Renal cortex interstitium (tissue), 11 donors: ENCODE data around the gene PUS1. TPM values are rescaled to one million over a fixed set of nuclear protein-coding genes. Genes with fewer than 3 reads are reported as not detected.

Experiments used
- DNase-seq, 11 donors: peaks; one replicate each; pipeline ENCODE4 v3.0.0-alpha.2; 2013; ENCODE audit warnings: low read depth in 9 of 11, low spot score in 4 of 11; ENCODE audit errors: extremely low read depth in 1 of 11
- polyA plus RNA-seq, 3 donors: library from polyadenylated mRNA; unstranded; fragments of 120-200 nt; gene quantifications; one replicate each; pipeline ENCODE4 v1.2.1, GENCODE V29; 2013; ENCODE audit not compliant: insufficient read length in 3 of 3

Gene PUS1
- polyA plus RNA-seq, 3 donors: 13.9 to 22.7 (median 18.0) TPM

DNA sequence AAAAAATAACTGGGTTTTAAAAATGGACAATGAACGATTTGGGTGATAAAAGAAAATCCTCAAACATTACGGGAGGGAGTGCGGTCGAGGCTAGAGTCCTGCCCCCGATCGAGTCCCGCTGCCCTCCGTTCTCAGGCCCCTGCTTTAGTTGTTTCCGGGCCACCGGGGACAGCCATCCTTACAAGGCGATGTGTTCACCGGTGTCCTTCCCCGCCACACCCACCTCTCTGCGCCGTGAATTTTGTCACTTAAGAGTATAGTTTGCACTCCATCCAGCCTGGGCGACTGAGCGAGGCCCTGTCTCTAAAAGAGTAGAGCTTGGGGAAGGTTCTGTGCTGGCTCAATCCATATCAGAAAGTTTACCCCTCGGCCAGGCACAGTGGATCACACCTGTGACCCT lies 31.8 kb upstream of the PUS1 start:
- DNase-seq: no peak

DNA sequence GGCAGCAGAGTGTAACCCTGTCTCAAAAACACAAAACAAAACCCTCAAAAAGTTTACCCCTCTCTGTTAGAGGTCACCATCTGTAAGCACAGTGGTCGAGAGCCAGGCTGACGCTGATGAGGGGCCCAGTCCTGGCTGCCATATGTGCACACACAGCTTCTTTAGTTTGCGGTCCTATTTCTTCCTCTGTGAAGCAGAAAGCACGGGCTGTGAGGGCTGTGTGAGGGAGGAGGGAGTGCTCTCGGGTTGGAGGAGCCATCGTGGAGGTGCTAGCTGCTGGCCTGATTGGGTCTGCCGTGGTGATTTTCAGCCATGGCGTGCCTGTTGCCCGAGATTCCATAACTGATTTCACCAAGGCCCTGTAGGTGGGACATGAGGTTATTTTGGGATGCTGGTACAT lies 31.2 kb upstream of the PUS1 start:
- no peak for DNase-seq

DNA sequence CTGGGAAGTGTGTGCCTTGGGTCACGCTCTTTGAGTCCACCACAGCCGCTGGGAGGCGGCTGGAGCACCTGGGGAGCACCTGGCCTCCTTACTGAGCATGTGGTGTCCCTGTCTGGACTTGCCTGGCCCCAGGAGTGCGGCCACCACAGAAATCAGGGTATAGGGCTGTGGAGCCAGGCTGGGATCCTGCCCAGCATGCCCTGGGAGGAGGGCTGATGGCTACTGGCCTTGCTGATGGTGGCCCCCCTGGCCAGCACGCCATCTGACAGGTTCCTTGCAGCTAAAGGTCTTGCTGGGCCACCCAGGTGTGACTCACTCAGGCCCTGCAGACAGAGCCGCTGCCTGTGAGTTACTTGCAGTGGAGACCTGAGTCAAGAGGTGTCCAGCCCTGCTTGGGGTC lies 28.7 kb upstream of the PUS1 start:
- DNase-seq: no peak

DNA sequence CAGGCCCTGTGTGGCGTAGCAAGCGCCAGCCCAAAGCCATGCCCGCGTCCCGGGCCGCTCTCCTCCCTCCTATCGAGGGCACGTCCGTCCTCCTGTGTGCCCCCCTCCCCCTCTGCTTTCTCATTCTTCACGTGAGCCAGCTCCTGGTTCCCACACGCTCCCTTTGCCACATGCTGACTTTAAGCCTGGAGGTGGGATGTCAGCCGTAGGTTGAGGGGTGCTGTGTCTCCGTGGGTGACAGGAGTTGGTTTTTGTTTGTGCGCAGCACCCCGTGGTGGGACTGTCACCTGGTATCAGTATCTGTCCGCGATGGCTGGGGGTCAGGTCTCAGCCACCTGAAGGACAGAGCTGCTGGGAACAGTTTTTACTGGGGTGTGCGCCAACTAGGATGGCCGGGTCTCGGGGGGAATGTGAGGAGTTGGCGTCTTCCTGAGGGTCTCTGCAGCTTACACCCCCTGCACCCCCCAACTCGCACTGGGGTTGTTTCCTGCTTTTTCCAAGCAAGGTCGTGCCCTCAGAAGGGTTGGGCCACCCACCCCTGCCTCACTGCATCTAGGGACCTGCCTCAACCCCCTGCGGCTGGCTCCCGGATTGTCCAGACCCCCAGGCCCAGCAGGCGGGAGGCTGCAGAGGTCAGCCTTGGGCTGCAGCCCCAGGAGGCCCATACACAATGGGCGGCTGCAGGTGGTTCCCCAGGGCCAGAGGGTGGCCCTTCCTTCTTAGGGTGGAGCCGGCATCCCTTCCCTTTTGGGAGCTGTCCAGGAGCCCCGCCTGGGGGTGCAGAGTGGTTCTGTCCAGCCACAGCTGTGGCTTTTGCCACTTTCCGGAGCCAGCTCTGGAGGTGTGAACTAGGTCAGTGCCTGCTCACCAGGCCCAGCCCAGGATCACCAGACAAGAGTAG lies 27.4 kb upstream of the PUS1 start:
- no peak for DNase-seq

DNA sequence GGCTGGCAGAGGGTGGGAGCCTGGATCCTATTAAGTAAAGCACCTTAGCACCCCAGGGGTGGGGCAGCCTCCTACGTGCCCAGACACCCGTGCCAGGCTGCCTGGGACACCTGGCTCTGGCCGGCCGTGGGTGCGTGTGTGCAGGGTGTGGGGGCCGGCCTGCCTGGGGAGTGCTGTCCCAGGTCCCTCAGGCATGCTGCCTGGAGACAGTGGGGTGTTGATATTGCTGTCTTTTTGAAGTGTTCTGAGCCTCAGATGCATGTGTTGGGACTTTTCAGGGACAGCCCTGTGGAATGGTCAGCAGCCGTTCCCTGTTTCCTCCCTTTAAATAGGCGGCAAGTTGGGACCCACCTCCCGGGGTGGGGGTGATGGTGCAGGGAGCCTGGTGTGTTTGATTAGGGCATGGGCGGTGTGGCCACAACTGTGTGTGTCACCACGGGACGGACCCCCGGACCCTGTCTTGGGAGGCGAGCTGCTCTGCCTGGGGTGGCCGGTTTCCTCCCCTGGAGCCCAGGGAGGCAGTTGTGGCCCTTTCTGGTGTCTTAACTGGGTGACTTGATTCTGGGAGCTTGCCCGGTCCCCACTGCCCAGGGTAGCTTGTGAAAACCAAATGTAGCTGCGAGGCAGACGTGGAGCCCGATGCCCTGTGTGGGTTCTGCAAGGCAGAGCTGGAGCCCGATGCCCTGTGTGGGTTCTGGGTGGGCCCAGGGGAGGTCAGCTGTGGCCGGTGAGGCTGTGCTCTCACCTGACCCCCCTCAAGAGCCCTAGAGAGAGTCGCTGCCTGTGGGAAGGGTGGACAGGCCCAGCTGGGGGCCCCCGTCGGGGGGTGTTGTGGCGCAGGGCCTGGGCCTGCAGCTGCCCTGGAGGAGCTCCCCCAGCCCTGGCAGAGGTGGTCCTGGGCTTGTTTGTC lies 26.5 kb upstream of the PUS1 start:
- DNase-seq: no peak

DNA sequence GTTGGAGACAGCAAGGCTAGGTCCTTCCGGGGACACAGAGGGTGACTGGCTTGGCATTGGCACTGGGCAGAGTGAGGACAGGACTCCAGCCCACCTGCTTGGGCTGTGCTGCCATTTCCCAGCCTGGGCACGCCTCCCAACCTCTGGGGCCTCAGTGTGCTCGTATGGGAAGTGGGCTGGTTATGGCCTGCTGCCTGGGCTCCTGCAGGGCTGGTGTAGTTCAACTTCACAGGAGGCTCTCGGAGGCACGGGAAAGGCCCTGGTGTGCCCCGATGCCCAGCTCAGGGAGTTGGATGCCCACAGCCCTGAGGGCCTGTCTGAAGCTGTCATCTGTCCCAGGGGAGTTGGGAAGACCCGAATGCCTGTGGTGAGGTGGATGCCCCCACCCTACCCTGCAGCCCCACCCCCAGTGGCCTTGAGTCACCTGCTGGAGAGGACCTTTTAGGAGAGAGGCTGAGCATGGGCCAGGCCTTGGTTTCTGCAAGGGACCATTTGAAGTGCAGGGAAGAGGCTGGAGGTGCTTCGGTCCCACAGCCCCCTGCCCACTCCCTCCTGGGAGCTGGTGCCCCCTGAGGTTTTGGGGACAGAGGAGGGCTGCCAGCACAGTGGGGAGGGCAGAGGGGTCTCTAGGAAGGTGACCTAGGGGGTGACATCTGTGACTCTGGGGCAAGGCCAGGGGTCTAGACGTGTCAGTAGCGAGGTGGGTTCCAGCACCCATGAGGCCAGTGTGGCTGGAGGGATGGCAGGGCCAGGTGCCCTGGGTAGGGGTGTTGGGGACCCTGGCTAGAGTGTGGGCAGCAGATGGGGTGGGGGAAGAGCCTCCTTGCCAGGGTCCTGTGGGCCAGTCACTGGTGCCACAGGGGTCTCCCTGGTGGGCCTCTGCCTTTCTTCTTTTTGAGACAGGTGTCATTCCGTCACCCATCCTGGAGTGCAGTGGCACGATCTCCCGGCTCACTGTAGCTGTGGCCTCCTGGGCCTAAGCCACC lies 25.5 kb upstream of the PUS1 start:
- no peak for DNase-seq

DNA sequence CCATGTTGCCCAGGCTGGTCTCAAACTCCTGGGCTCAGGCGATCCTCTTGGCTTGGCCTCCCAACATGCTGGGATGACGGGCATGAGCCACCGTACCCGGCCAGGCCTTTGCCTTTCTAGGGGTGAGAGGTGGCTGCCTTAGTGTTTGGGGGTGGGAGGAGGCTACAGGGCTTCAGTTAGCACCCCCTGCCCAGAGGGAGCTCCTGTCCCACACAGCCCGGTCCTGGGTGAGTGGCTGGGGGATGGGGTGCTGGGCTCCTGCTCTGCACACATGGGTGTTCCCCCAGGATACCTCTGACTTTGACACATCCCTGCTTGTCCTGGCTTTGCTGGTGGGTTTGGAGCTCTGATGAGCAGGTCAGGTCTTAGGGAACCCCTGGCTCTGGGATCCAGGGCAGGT lies 24.7 kb upstream of the PUS1 start:
- no peak for DNase-seq

DNA sequence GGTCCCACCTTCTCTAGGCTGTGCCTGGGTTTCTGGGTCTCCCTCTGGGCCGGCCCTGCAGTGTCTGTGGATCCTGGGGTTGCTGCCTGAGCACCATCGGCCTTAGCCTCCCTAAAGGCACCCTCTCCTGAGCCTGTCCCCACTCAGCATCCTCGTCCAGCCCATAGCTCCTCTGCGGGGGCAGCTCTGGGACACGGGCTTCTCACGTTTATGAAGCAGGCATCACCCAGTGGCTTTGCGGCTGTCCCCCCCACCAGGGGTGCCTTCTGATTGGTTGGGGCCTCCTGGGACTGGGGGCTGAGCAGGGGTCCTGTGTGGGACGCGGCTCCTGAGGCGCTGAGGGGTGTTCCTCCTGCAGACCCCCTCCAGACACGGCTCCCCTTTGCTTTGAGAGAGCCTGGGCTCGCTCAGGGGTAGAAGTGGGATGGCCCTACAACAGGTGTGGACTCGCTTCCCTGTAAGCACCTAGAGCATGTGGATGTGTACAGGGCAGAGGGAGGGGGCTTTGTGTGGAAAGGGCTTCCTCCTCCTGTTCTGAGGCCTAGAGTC lies 23.9 kb upstream of the PUS1 start:
- DNase-seq: no peak

DNA sequence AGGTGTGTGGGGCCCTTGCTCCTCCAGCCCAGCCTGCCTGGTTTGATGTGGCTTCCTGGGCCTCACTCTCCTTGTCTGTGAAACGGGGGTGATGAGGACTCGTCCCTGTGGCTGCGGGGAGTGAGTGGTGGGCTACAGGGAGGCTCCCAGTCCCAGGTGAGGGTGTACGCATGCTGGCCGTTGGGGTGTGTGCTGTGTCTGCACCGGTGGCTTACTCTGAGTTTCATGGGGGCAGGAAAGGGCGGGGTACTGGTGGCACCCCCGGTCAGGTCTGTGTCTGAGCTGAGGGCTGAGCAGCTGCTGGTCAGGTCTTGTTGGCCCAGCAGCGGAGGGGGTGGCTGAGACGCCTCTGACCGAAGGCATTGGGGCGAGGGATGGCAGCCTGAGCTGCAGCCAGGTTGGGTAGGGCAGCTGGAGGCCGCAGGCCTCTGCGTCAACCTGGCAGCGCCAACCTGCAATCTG lies 23.4 kb upstream of the PUS1 start:
- DNase-seq: no peak

DNA sequence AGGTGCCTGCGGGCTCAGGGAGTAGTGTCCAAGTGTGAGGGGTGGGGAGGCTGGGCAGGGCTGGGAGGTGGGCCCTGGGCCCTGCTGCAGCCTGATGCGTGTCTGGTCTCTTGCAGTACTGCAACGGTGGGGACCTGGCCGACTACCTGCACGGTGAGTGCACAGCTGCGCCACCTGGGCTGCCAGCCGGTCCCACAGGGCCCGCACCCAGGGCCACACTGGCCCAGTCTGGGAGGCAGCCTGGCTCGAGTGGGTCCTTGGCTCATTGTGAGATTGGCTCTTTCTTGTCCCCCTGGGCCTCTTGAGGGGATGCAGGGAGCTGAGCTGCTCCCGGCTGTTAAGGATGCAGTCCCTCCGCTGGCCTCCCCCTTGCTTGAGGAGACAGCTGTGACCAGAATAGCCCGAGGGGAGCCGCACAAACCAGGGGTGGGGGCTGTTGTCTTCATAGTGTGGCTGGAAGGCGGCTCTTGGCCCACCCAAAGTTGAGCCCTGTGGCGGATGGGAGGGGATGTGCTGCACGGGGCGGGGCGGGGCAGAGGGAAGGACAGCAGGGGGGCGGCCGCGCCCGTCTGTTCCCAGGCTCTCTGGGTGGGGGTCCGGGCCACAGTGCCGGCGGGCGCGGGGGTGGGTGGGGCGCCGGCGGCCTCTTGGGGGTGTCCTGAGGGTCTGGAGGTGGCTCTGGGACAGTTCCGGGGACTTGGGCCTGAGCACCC lies 21.5 kb upstream of the PUS1 start:
- no peak for DNase-seq

DNA sequence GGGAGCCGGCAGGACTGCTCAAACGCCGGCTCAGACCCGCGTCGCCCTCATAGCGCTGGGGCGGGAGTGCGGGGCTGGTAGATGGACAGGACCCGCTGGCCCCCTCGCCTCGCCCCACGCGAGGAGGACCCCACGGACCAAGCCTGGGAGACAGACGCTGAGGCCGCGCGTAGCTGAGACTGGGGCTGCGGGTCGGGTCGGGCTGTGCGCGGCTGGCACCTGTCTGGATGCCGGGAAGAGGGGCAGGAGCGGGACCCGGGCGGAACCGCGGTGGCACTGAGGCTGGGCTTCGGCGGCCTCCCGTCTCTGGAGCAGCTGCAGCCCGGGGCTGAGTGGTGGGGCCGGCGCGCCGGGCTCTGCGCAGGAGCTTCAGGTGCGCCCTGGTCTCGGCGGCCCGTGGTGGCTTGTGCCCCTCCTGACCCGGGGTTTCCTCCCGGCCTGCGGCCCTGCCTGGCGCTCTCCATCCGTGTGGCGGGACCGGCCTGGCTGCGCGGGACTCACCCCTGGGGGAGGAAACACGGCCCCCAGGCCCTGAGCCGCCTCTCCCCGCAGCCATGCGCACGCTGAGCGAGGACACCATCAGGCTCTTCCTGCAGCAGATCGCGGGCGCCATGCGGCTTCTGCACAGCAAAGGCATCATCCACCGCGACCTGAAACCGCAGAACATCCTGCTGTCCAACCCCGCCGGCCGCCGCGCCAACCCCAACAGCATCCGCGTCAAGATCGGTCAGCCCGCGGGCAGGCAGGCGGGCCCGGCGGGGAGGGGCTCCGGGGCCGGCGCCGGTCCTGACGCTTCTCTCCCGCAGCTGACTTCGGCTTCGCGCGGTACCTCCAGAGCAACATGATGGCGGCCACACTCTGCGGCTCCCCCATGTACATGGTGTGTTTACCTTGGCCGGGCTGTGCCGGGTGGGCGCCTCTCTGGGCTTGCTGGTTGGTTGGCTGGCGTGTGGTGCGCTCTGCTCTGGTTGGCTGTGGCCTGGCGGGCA lies 20.7 kb upstream of the PUS1 start:
- no peak for DNase-seq

DNA sequence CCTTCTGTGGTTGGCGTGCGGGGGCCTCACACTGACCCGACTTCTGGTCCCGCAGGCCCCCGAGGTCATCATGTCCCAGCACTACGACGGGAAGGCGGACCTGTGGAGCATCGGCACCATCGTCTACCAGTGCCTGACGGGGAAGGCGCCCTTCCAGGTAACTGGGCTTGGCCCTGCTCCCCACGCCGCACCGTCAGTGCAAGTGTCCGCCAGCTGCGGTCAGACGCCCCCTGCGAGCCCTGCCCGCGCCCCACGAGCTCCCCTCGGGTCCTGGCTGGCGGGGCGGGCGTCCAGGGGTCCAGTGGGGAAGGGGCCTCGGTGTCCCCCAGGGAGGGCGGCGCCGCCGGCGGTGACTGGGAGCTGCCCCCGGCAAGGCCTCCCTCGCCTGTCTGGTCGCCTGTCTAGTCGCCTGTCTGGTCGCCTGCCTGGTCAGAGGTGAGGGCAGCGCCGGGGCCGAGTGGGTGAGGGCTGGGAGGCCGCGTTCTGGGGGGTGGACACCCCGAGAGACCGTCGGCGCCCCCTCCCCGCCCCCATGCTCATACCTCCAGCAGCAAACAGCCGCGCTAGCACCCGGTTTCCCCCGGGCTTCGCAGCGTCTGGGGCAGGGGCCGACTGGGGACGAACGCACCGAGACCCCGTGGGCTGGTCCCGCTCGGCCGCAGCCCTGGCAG lies 19.9 kb upstream of the PUS1 start:
- DNase-seq: no peak

DNA sequence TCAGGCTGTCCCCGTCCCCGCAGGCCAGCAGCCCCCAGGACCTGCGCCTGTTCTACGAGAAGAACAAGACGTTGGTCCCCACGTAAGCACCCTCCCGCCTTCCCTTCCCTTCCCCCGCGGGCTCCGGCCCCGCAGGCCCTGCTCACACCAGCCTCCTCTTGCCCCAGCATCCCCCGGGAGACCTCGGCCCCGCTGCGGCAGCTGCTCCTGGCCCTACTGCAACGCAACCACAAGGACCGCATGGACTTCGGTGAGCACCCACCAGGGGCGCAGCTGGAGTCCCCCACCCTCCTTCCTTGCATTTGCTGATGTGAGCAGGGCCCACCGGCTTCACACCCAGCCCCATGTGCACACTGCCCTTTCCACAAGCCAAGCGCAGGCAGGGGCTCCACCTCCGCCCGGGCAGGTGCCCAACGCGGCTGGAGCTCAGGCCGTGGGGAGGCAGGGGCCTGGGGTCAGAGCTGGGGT lies 19.3 kb upstream of the PUS1 start:
- no peak for DNase-seq

DNA sequence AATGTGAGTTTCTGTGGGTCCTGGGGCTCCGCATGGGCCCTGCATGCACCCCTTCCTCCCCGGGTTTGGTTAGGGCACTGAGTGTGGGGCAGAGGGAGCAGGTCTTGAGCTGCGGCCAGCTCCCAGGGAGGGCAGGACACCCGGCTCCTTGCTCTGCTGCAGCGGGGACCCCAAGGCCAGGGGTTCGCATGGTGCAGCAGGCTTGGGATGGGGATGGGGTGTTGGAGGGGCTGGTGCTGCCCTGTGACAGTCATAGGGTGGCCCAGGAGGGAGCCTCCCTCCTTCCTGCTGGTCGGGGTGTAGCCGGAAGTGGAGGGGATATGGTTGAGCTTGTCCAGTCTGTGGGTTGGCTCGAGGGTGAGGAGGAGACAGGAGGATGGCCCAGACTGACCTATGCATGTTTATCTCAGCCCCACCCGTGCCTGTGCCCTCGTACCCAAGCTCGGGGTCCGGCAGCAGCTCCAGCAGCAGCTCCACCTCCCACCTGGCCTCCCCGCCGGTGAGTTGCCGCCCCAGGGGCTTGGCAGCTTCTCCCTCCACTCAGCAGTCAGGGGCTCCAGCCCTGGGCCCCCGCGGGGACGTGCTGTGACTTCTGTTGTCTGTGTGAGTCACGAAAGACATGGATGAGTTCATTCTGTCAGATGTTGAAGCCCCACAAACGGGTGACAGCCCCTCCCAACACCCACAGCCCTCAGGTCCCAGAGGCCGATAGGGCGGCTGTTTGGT lies 18.6 kb upstream of the PUS1 start:
- DNase-seq: no peak

DNA sequence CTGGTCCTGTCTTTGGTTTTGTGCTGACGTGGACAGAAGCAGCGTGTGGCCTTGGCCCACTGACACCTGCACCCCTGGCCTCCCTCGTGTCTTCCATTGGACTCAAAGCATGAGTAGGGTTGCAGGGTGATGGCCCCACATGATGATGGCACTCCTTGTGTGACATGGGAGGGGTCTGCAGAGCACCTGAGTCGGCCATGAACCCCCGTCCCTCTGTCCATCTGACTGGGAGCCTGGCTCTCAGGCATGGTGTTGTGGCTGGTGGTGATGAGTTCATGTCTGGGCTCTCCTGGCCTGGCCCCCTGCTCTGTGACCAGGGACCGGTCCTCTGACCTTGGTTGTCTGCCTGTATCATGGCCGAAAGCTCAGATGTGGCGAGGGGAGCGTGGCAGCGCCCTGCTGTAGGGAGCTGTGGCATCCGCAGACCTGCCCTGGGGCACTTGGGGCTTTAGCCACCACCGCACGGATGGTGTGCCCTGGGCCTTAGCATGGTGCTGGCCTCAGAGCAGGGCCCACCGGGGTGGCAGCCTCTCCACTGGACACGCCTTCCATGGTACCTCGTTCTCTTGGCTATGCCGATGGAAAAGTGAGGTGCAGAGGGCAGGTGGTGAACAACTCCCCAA lies 17.9 kb upstream of the PUS1 start:
- DNase-seq: no peak
